Stomach (tissue), 4 donors: Measurements from ENCODE around the gene TSHZ2.

ENCODE experiments used
- POLR2A ChIP-seq, 4 donors: fragments of 450-650 bp; IDR thresholded peaks; one replicate each; pipeline ENCODE4 v1.6.1; 2016; ENCODE audit warnings: antibody characterized with exemption in 4 of 4, control low read depth in 2 of 4, mild to moderate bottlenecking in 1 of 4, moderate library complexity in 1 of 4
- POLR2AphosphoS5 ChIP-seq, 3 donors: sonication (generic); formaldehyde crosslinking; IDR thresholded peaks; one replicate each; pipeline ENCODE4 v1.6.1; 2016; ENCODE audit warnings: antibody characterized with exemption in 3 of 3
- TF ChIP-seq, protein P1 (sequence below), 7 experiments: fragments of 450-650 bp in 4 of 7; fragments of 200-600 bp in 3 of 7; sonication (generic) in 3 of 7; IDR thresholded peaks; one replicate each; pipeline ENCODE4 v1.5.1; 2016 to 2019; ENCODE audit warnings: antibody characterized with exemption in 7 of 7, control low read depth in 2 of 7, mild to moderate bottlenecking in 1 of 7

DNA sequence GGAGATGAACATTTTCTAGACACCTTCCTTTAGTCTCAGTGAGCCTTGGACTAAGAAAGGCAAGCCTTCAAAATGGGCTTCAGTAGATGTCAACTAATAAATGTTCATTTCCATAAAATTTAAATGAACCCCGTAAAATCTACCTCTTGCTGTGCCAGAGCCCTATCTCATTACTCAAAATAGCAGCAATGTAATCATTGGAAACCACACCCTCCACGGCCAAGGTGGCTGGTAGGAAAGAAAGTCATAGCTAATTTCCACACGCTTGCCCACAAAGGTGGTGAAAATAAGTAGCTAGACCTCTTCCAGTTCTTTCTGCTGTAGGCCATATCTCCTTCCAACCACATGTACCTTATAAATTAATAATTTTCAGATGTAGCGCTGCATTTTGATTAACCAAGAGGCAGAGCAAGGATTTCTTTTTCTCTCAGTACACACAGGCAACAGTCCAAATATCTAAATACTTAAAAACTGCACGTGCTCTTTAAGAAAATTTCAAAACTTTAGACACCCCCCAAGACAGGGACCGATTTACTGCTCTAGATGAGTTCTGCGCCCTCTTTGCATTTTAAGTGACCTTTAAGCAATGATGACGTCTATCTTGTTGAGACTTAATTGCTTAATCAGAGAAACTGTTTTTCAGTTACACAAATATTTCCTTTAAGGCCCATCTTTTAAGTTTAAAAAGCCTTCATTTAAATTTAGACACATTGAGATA is 330.7 kb downstream of the TSHZ2 start:
- TF ChIP-seq, protein P1, sequence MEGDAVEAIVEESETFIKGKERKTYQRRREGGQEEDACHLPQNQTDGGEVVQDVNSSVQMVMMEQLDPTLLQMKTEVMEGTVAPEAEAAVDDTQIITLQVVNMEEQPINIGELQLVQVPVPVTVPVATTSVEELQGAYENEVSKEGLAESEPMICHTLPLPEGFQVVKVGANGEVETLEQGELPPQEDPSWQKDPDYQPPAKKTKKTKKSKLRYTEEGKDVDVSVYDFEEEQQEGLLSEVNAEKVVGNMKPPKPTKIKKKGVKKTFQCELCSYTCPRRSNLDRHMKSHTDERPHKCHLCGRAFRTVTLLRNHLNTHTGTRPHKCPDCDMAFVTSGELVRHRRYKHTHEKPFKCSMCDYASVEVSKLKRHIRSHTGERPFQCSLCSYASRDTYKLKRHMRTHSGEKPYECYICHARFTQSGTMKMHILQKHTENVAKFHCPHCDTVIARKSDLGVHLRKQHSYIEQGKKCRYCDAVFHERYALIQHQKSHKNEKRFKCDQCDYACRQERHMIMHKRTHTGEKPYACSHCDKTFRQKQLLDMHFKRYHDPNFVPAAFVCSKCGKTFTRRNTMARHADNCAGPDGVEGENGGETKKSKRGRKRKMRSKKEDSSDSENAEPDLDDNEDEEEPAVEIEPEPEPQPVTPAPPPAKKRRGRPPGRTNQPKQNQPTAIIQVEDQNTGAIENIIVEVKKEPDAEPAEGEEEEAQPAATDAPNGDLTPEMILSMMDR (IDR thresholded peaks at IDR 0.05), result no peak
- TF ChIP-seq POLR2AphosphoS5 (IDR thresholded peaks at IDR 0.05) (no peak), POLR2A (IDR thresholded peaks at IDR 0.05) (no peak)
